ENCODE results near the gene TESK2.
"Not testable (repeated sequence)": the region's sequence is repeated elsewhere in the genome, so short reads cannot be mapped to it uniquely, and the experiment has no call there.

Gene TESK2

DNA sequence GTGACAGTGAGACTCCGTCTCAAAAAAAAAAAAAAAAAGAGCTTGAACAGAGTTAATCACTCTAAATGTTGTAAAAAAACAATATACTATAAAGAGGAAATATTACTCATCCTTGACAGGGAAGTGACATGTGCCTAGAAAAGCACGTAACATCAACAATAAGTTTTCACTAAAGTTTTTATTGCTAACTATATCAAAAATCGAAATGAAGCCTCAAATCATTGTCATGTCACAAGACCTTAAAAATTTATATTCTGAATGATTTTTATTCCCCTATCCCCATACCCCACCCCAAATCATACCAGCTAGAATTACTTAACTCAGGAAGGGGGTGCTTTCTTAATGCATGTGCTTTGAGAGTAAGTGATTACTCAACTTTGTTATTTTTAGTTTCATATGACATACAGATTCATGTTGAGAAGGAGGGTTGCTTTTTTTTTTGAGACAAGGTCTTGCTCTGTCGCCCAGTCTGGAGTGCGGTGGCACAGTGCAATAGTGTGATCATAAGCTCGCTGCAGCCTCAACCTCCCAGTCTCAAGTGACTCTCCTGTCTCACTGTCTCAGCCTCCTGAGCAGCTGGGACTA, 97.2 kb downstream of the TESK2 start:
- in situ Hi-C loops (cut with MboI; ENCODE audit: low pct_unique_long_range_greater_than_20kb, low sequenced_read_pairs), result no loop called here
- peak; percentile 66 for DNase-seq

DNA sequence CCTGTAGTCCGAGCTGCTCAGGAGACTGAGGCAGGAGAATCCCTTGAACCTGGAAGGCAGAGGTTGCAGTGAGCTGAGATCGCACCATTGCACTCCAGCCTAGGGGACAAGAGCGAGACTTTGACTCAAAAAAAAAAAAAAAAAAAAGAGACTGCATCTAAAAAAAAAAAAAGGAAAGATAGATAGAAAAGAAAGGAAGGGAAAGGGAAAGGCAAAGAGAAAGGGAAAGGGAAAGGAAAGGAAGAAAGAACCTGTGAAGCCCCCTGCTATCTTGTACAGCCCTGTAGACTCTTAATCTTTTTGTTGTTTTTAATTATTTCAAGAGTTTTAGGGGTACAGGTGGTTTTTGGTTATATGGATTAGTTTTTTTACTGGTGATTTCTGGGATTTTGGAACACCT, 104.7 kb downstream of the TESK2 start:
- in situ Hi-C loops (cut with MboI; ENCODE audit: low pct_unique_long_range_greater_than_20kb, low sequenced_read_pairs), result no loop called here
- DNase-seq, result no peak

DNA sequence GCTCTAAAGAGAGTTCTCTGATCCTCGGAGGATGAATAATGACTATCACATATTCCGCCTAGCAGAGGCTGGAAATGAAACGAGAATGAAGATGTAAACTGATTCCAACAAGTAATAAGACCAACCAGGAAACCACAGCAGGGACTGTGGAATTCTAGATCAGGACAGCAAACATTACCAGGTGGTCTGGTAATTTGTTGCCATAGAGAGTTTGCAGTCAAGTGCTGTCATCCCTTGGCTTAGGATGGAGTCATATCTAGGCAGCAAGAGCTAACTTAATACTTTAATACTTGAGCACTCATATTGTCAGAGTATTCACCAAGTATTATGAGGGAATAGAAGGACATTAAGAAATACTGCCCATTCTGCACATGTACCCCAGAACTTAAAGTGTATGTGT, 105.7 kb downstream of the TESK2 start:
- in situ Hi-C loops (cut with MboI; ENCODE audit: low pct_unique_long_range_greater_than_20kb, low sequenced_read_pairs), result no loop called here
- DNase-seq, result no peak

DNA sequence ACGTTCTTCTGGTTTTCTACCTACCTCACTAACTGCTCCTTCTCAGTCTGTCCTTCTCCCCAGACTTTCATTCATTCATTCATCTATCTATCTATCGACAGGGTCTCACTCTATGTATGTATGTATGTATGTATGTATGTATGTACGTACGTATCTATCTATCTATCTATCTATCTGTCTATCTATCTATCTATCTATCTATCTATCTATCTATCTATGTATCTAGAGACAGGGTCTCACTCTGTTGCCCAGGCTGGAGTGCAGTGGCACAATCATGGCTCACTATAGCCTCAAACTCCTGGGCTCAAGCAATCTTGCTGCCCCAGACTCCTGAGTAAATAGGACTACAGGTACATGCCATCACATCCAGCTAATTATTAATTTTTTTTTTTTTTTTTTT, 106.8 kb downstream of the TESK2 start:
- in situ Hi-C loops (cut with MboI; ENCODE audit: low pct_unique_long_range_greater_than_20kb, low sequenced_read_pairs); DNase-seq: not testable (repeated sequence)

DNA sequence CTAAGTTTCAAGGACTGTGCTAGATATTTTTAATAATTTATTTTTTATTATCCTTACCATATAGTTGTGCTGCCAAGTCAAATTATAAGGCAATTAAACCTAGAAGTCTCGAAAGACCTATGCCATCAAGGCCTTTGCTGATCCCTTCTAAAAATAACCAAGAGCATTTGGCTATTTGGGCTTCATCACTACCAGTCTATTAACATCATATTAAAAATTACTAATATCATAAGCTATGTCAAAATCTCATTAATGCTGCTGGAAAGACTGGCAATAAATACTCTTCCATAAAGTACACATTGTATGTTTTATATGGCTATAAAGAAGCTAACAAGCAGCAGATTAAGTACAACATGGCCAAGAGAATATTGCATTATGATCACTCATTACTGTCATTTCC, 107.8 kb downstream of the TESK2 start:
- in situ Hi-C loops (cut with MboI; ENCODE audit: low pct_unique_long_range_greater_than_20kb, low sequenced_read_pairs), result no loop called here
- DNase-seq, result no peak

DNA sequence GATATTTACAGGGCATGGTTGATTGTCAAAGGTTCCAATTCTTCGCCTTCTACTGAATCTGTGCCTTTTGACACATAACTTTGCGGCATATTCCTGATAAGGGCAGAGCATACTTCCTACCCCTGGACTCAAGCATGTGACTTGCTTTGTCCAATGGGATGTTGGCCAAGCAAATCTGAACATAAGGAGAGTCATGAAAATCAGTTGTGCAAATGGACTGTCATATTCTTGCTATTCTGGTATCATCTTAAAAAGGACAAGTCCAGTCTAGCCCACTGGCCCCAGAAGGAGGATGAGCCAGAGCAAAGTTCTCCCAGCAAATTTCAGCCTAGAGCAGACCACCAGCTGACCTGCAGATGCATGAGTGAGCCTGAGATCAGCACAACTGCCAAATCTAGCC, 109.7 kb downstream of the TESK2 start:
- in situ Hi-C loops (cut with MboI; ENCODE audit: low pct_unique_long_range_greater_than_20kb, low sequenced_read_pairs), result no loop called here
- DNase-seq, result no peak

DNA sequence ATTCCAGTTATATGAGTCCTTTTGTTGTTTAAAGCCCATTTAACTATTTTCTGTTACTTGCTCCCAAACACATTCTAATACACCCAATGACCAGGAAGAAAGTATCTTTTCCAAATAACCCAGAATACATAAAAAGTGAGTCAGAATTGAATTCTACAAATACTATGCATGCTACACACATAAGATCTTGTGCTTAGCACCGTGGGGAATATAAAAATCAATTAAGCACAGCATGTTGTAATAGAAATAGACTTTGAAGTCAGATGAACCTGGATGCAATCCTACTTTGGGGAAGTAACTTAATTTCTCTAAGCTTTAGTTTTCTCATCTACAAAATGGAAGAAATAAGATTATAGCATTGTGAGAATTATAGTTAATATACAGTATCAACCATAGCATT, 110.2 kb downstream of the TESK2 start:
- DNase-seq, result no peak
- in situ Hi-C loops (cut with MboI; ENCODE audit: low pct_unique_long_range_greater_than_20kb, low sequenced_read_pairs), result no loop called here

DNA sequence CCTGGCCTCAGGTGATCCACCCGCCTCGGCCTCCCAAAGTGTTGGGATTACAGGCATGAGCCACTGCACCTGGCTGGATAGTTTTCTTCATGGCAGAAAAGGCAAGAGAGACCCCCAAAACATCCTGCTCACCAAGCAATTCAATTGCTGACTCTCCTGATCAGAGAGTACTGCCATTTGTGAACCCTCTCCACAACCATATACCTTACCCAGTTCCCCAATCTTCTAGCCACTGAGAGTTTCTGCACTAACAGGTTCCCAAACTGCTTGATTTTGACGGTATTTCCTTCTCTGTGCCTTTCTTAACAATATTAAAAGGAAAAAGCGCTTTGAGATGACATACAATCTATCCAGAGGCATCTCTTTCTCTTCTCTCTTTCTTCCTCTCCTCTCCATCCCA, 110.8 kb downstream of the TESK2 start:
- in situ Hi-C loops (cut with MboI; ENCODE audit: low pct_unique_long_range_greater_than_20kb, low sequenced_read_pairs), result no loop called here

DNA sequence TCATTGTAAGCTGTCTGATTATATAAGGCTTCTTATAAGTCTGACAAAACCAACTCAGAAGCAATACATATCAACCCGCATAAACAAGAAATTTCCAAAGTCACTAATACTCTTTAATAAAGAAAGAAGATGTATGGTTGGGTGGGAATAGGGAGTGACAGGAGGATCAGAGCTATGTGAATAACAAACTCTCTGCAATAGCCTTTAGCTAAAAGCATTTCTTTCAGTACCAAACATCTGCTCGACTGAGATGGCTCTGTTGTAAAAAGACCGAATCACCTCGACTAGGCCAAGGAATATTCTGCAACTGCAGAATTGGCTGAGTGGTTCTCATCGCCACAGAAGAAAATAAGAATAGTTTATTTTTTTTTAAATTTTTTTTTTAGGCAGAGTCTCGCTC, 111.4 kb downstream of the TESK2 start:
- no peak for DNase-seq
- in situ Hi-C loops (cut with MboI; ENCODE audit: low pct_unique_long_range_greater_than_20kb, low sequenced_read_pairs), result no loop called here

More for the DNA sequence above, 110.8 kb downstream of the TESK2 start:
- no peak for DNase-seq

DNA sequence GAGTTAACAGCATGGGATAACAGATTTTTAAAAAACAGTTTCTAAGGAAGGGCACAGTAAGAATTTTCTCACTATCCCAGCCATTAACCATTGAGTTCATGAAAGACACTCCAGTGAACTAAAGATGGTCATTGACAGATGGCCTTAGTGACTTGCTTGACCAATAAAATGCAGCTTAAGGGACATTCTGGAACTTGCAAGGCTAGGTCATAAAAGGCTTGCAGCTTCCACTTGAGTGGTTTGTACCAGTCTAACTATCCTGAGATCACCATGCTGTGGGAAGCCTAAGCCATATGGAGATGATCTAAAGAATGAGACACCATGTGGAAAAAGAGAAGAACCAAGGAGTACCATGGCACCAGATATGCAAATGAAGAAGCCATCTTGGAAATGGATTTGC, 112.8 kb downstream of the TESK2 start:
- in situ Hi-C loops (cut with MboI; ENCODE audit: low pct_unique_long_range_greater_than_20kb, low sequenced_read_pairs), result no loop called here
- DNase-seq, result no peak

DNA sequence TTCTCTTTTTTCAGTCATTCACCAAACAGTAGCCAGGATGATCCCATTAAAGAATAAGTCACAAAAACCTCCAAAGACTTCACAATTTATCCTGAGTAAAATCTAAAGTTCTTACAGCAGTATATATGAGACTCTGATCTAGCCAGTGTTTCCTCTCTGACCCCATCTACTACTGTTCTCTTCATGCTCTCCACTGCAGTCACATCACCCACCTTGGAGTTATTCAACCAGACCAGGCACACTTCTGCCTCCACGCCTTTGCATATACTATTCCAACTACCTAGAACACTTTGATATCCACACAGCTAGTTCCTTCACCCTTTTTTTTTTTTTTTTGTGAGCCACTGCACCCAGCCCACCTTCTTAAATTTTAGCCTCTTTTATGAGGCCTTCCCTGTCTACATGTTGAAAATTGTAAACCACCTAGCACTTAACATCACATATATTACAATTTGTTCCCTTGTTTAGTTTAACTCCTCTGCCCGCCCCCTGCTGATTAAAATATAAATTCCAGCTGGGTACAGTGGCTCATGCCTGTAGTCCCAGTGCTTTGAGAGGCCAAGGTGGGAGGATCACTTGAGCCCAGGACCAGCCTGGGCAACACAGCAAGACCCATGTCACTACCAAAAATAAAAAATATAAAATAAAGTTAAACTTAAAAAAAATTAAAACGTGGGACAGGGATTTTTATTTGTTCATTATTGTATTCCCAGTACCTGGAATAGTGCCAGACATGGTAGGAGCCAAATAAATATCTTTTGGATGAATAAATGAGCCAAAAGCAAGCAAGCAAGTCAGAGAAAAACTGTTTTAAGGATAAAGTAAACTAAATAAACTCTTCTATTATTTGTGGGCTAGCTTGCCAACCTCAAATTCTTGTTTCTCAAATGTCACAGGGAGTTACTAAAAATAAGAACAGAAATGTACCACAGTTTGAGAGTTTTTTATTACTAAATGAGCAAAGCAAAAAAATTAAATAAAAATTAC, 115.6 kb downstream of the TESK2 start:
- no peak for DNase-seq
- in situ Hi-C loops (cut with MboI; ENCODE audit: low pct_unique_long_range_greater_than_20kb, low sequenced_read_pairs), result no loop called here

DNA sequence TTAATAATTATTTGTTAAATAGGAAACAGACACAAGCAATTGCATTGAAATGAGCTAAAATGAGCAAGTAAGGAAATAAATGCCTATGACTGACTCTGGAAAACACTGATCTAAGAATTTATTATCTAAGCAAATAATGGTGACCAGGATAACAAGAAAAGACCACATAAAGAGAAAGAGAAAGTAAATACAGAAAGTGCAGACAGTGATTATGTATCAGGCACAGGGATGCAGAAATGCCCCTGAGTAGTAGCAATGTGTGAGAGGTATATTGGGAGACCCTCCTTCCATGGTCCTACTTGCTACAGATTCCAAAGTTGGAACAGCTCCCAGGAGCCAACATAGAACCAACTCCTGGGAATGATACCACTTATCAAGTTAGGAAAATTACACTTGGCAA, 117.4 kb downstream of the TESK2 start:
- in situ Hi-C loops (cut with MboI; ENCODE audit: low pct_unique_long_range_greater_than_20kb, low sequenced_read_pairs), result no loop called here
- DNase-seq, result no peak

DNA sequence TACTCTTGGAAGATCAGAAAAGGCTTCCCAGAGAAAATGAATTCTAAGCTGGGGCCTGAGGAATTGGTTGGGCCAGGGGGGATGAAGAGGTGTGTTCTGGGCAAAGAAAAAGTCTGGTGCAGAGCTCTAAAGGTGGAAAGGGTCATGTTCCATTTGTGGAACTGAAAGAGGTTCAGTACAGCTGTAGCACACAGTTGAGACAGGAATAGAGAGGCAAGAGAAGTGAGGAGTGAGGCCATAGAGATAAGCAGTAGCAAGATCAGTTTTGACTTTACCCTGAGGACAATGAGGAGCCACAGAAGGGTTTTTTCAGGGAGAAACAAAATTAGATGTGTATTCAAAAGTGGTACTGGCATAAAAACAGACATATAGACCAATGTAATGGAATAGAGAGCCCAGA, 120.4 kb downstream of the TESK2 start:
- in situ Hi-C loops (cut with MboI; ENCODE audit: low pct_unique_long_range_greater_than_20kb, low sequenced_read_pairs), result no loop called here
- no peak for DNase-seq

DNA sequence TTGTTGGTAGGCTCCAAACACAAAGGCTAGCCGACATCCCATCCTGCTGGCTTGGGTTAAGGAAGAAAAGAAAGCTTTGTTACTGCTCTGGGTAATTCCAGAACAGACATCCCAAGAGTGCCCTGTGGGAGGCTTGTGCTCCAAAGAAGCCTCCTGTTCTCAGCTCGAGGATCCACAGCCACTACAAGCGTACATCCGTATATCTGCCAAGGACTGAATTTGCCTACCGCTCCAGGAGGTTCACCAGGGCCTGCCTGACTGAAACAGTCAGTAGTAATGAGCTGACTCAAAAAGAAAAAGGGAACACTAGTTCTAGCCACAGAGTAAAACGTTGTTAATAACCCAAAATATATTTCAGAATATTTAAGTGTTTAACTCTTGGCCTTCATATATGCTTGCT, 125.9 kb downstream of the TESK2 start:
- in situ Hi-C loops (cut with MboI; ENCODE audit: low pct_unique_long_range_greater_than_20kb, low sequenced_read_pairs), result no loop called here
- no peak for DNase-seq

DNA sequence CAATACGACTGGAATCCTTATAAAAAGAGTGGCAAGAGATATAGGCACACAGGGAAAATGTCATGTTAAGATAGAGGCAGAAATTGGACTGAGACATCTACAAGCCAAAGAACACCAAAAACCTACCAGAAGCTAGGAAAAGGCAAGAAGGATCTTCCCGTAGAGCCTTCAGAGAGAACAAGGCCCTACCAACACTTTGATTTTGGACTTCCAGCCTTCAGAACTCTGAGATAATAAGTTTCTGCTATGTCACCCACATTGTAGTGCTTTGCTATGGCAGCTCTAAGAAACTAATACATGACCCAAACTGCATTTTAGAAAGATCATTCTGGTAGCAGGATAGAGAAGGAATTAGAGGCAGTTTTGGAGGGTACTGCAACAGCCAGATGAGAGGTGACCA, 126.7 kb downstream of the TESK2 start:
- no peak for DNase-seq
- in situ Hi-C loops (cut with MboI; ENCODE audit: low pct_unique_long_range_greater_than_20kb, low sequenced_read_pairs), result no loop called here

DNA sequence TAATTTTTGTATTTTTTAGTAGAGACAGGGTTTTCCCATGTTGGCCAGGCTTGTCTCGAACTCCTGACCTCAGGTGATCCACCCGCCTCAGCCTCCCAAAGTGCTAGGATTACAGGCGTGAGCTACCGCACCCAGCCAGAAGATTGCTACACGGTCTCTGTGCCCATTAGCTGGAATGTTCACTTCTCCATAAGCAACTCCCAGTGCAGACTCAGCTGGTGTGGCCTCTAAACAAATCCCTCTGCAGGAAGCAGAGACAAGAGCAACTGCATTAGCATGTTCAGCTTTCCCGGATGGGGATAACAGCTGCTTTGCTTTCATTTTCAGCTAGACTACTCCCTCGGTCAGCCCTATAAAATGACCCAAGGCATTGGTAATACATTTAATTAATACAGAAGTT, 130.0 kb downstream of the TESK2 start:
- in situ Hi-C loops (cut with MboI; ENCODE audit: low pct_unique_long_range_greater_than_20kb, low sequenced_read_pairs); DNase-seq: not testable (repeated sequence)

DNA sequence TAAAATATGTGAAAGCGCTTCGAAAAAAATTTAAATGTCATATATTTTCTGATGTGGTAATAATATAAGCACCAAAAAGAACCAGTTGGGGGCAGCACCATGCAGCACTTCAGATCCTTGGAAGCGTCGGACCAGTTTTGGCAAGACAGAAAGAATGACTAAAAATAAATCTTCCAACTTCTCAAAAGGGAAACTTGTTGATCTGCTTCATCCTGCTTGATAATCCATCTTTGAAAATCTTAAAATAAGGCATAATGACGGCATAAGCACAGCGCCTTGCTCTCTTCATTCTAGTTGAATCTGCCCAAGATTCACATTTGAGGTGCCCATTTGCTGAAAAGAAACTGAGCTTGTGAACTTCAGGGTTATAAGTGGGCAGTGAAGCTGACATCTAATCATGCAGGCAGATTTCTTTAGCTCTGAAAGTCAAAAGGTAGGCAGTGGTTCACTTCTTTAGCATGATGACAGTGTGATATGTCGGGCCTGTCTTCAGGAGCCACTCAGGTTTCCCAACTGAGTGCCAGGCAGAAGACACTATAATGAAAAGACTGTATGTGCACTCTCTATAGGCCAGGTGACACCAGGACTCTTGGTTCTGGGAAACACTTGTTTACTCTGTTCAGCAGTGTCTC, 131.0 kb downstream of the TESK2 start:
- peak; percentile 71 for DNase-seq

DNA sequence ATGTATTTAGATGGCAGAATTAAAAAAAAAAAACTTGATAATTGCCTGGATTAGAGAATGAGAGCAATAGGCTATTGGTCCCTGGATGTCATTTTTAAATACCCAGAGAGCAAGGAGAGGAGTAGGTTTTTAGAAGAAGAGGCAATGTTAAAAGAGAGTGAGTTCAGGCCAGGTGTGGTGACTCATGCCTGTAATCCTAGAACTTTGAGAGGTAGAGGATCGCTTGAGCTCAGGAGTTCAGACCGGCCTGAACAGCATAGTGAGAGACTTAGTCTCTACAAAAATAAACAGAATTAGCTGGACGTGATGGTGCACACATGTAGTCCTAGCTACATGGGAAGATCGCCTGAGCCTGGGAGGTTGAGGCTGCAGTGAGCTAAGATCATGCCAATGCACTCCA, 134.8 kb downstream of the TESK2 start:
- in situ Hi-C loops (cut with MboI; ENCODE audit: low pct_unique_long_range_greater_than_20kb, low sequenced_read_pairs), result loop anchor here (10.0 kb wide), 1 partner anchor 139 kb away; the partner anchor contains the start of gene TESK2
- no peak for DNase-seq

More for the DNA sequence above, 131.0 kb downstream of the TESK2 start:
- in situ Hi-C loops (cut with MboI; ENCODE audit: low pct_unique_long_range_greater_than_20kb, low sequenced_read_pairs), result loop anchor here (10.0 kb wide), 1 partner anchor 135 kb away; the partner anchor contains the start of gene TESK2

DNA sequence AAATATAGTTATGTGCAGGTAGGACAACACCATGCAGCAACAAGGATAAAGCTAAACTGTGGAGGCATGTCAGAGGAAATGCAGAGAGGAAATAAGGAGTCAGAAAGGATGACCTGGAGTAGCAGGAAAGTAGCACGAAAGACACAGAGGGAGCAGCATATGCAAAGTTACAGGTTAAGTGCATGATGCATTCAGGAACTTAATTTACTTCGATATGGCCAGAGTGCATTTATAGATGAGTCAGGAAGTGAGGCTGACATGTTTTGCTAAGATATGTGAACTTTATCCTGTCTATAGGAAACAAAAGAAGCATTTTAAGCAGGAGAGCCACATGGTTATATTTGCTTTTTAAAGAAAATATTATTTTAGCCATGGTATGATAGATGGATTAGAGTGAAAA, 135.3 kb downstream of the TESK2 start:
- no peak for DNase-seq
- in situ Hi-C loops (cut with MboI; ENCODE audit: low pct_unique_long_range_greater_than_20kb, low sequenced_read_pairs), result loop anchor here (10.0 kb wide), 1 partner anchor 139 kb away; the partner anchor contains the start of gene TESK2

DNA sequence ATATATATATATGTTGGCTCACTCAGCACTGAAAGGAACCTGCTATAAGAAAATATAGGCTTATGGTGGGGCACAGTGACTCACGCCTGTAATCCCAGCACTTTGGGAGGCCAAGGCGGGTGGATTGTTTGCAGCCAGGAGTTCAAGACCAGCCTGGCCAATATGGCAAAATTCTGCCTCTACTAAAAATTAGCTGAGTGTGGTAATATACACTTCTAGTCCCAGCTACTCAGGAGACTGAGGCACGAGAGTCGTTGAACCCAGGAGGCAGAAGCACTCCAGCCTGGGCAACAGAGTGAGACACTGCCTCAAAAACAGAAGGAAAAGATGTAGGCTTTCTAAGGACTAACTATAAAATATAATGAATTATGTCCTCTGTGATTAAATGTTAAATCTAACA, 136.1 kb downstream of the TESK2 start:
- DNase-seq, result no peak
- in situ Hi-C loops (cut with MboI; ENCODE audit: low pct_unique_long_range_greater_than_20kb, low sequenced_read_pairs), result loop anchor here (10.0 kb wide), 1 partner anchor 140 kb away; the partner anchor contains the start of gene TESK2

Data from KBM-7 (cell line).